Measurements from ENCODE around the gene TFPI2.
"Not testable (repeated sequence)": the region's sequence is repeated elsewhere in the genome, so short reads cannot be mapped to it uniquely, and the experiment has no call there.

The TFPI2 gene, protein sequence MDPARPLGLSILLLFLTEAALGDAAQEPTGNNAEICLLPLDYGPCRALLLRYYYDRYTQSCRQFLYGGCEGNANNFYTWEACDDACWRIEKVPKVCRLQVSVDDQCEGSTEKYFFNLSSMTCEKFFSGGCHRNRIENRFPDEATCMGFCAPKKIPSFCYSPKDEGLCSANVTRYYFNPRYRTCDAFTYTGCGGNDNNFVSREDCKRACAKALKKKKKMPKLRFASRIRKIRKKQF

DNA sequence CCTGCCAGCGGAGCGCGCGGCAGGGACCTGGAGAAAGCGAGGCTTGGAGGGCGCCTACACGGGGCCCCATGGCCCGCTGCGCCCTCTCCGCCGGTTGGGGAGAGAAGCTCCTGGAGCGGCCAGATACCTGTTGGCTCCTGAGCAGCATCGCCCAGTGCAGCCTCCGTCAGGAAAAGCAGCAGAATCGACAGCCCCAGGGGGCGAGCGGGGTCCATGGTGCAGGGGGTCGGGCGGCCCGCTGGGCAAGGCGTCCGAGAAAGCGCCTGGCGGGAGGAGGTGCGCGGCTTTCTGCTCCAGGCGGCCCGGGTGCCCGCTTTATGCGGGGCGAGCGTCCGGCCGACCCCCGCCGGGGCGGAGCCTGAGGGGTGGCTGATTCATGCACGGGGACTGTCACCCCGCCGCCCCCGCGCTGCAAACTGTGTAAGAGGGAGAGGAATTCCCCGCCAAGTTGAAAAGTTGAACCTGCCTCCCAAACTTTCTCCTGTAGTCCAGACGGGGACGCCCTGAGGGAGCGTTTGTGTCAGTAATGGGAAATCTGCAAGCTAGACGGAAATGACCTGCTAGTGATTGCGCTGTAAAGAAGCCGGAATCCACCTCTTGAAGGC, at the start of gene TFPI2:
Gene TFPI2, minus strand, starts transcription at position 290 of the 605 bp plus-strand sequence. Its CDS starts 75 bp downstream, at position 215.
- DNase-seq (ENCODE audit: low read depth in 2 of 2): peak in 1 of 2 donors; percentile 16

DNA sequence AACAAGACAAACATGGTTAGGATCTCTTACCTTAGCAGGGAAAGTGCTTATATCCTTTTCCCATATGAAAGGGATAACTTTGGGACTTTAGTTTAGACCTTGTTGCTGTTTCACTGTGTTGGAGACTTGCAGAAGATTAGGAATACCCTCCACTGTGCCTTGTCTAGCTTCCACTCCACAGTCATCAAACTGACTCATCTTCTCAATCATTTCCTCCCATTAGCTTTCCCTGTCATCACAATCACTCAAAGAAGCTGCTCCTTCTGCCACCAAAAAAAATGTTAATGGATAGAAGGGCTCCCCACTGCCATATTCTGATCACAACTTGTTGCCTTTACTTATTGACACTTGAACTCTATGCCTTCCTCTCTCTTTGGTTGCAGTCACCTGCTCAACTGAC, 47.7 kb upstream of the TFPI2 start:
- no peak for DNase-seq (ENCODE audit: low read depth in 2 of 2)

DNA sequence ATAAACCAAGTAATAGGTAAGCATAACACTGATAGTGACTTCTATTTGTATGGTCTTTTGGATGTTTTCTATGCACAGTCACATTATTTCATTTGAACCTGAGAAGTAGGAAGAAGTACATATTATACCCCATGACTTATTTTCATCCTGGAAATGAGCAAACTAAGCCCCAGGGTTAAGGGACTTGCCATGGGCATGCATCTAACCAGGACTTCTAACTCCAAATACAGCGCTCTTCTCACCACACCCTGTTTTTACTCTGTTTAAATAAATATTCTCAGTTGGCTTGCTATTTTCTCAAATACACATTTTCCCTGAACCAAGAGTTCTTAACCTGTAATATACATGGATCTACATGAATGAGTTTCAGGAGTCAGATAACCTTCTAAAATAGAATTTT, 47.3 kb upstream of the TFPI2 start:
- no peak for DNase-seq (ENCODE audit: low read depth in 2 of 2)

DNA sequence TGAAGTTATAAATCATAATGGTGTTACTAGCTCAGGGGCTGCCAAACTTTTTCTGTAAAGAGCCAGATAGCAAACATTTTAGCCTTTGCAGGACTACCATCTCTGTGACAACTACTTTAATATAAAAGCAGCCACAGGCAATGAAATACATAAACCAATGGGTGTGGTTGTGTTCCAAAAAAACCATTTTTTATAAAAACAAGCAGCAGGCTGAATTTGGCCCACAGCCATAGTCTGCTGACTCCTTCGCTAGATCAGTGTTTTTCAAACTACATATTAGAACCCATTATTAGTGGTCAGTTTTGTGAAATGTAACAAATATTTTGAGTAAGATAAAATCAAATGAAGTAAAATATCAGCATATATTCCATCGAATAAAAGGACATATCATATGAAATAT, 44.5 kb upstream of the TFPI2 start:
- no peak for DNase-seq (ENCODE audit: low read depth in 2 of 2)

DNA sequence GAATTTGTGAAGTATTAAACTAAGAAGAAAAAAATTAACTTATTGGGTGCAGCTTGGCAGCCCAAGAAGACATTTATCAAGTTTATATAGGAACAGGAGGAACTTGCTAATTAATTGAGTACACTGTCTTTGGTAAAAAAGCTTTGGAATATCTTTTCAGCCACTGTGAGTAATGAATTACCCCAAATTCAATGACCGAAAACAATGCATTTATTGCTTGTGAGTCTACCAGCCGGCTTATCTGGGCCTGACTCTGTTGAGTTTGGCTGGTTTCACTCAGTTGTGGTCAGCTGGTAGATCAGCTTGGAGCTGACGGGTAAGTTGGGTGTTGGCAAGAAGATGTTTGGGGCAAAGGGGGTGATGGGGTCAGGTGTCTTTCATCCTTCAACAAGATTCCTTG, 42.6 kb upstream of the TFPI2 start:
- DNase-seq (ENCODE audit: low read depth in 2 of 2): no peak

DNA sequence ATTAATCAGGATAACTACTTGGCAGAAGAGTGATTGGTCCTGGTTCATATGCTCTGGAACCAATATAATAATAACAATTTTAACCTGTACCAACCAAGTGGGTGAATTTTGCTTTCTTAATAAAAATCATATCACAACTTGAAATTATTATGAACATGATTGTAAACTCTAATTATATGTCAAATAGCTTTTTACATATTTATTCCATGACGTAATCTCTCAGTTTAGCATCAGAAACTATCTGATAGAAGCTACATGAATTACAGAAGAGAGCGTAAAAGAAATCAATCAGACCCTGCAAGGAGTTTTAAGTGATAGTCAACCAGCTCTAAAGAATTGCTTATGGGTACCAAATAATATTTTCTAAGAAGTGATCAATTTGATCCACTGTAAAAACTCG, 41.1 kb upstream of the TFPI2 start:
- DNase-seq (ENCODE audit: low read depth in 2 of 2): no peak

DNA sequence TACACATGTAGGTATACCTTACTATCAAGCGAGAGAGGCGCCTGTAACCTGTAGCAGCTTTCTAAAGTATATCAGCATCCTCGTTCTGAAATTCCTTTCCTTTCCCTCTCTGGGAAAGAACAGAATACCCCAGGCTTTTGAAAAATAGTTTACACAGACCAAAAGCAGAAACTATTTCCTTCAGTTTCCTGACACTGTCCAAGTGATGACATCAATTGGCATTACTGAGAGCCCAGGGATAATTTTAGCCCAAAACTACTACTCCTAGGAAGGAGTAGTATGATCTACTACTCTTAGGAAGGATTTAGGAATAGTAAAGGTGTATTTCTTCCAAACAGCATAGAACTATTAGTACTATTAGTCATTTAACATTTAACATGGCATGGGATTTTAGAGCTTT, 37.0 kb upstream of the TFPI2 start:
- DNase-seq (ENCODE audit: low read depth in 2 of 2): no peak

DNA sequence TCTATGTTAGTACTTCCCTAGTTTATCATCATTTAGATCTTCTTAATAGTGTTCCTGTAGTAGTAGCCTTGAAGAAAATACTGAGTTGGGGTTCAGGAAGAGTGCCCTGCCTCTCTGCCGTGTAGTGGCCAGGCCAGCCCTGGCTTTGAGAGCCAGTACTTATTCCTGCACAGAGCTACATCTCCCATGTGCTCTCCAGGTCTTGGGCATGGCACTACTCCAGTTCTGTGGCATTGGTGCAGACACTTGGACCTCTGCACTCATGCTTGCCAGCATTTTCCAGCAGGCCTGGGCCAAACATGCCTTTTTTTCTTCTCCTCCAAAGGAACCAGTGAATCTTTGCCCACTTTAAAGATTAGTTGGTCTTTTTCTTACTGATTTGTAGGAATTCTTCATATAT, 36.2 kb upstream of the TFPI2 start:
- no peak for DNase-seq (ENCODE audit: low read depth in 2 of 2)

DNA sequence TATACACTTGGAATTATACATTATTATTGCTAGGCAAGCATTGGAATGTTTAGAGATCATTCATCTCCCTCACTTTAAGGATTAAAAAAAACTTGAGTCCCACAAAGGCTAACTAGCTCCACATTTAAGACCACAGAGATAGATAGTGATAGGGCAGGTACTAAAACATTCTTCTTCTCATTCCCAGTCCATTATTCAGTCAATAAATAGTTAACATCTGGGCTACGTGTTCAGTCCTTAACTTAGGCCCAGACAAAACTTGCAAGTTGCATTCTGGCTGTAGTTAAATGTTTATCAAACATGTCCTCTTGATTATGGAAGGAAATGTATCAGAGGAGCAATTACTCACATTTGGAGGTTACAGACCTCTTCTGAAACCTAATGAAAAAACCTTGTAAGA, 33.4 kb upstream of the TFPI2 start:
- DNase-seq (ENCODE audit: low read depth in 2 of 2): no peak

DNA sequence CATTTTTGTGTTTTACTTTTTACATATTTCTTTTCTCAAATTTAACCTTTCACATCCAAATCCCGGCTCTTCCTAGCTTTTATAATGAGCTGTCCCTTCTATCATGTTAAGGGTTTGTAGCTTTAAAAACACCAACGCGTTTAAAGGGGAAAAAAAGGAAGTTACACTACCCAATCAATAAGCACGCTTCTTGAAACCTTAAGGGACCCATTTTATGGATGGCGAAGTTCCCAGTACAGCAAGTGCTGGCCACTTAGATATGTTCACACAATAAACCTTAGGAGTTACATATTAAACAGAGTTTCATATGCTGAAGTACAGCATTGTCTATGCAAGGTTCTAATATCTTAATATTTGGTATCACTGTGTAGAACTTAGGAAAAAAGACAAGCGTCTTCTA, 32.7 kb upstream of the TFPI2 start:
- DNase-seq (ENCODE audit: low read depth in 2 of 2): no peak

DNA sequence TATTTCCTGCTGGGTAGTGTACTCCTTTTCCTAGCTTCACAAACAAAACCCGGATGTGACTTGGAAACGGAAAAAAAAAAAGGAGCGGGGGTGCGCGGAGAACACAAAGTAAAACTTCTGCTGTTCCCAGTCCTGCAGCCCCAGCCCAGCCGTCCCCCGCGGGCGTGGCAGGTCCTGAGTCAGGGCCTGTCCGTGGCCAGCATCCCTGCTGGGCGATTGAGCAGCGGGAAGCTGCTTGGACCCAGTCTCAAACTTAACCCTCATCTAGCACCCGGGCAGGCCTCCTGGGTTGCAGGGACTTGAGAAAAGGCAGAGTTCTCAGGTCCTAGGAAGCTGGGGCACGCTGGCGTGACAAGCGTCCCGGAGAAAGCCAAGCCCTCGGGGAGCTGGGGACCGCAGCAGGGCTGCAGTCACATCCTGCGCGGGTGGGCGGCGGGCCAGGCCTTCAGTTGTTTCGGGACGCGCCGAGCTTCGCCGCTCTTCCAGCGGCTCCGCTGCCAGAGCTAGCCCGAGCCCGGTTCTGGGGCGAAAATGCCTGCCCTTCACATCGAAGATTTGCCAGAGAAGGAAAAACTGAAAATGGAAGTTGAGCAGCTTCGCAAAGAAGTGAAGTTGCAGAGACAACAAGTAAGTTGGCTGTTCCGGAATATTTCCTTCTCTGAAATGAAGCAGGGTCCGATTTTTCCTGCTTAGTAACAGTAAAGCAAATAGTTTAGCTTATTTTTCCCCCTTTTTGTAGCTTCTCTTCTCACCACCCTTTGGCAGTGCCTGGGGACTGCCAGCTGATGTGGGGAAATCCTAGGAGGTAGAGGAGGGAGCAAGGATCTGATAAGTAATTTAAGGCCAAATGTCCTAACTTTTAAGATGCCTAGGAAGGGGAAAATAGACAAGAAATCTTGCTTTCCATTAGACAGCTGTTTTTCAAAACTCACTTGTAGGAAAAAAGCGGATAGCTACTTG, 31.3 kb upstream of the TFPI2 start, which contains the start of gene GNG11:
Gene GNG11, plus strand, starts transcription at position 129 of the 960 bp plus-strand sequence. Its CDS starts 403 bp downstream, at position 532.
- peak in 1 of 2 donors; percentile 27 for DNase-seq (ENCODE audit: low read depth in 2 of 2)

DNA sequence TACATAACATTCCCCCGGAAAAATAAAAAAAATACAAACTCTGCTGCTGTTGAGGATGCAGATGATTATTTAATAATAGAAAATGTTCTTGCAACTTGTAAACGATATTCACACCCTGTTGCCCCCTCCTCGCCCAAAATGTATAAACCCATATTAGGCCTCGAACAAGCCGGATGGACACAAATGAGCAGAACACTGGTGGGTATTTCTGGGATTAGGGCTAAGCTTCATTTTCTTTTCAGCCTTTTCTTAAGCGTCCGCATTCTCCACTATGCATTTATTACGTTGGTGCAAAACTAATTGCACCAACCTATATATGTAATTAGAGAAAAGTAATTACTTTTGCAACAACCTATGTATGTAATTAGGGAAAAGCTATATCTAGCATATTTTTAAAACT, 30.6 kb upstream of the TFPI2 start:
- DNase-seq (ENCODE audit: low read depth in 2 of 2): no peak

DNA sequence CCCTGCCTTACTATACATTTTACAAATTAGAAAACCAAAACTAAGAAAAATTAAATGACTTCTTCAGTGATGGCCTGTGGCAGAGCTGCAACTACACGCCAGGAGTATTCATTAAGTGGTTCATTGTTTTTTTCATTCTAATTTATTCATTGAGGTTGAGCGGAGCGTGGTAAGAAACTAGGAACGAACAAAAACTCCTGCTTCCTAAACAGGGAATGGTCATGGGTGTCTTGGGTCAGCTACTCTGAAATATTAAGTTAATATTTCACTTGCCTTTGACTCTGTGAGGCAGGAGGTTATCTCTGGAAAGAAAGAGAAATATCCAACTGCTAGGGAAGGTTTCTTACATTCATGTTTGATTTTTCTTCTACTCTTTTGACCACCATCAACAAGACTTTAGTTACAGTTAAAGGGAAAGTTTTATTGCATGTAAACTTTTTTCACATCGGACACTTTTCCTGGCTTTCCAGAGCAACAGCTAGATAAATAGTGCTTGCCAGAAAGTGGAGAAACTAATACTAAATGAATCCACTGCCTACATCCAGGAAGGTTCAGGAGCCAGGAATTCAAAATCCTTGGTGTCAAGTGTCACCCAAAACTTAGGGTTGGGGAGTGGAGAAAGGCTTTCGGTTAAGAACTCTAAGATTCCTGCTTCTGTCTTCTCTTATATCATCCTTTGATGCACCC, 30.1 kb upstream of the TFPI2 start:
- no peak for DNase-seq (ENCODE audit: low read depth in 2 of 2)

DNA sequence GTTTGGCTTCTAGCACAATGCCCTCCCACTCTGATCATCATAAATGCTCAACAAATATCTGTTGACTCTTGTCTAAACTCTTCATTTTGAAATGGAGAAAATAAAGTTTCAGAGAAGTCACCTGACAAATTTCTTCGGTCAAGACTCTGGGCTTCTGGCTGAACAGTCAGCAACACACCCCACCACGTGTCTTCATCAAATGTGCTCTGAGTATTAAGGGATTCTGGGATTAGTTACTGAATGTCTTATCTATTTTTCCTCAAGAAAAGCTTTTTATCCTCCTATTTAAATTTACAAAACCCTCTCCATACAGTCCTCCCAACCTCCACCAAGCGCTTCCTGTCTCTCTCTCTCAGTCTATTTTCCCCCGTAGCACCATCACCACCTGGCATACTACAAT, 25.8 kb upstream of the TFPI2 start:
- not testable (repeated sequence) for DNase-seq (ENCODE audit: low read depth in 2 of 2)

DNA sequence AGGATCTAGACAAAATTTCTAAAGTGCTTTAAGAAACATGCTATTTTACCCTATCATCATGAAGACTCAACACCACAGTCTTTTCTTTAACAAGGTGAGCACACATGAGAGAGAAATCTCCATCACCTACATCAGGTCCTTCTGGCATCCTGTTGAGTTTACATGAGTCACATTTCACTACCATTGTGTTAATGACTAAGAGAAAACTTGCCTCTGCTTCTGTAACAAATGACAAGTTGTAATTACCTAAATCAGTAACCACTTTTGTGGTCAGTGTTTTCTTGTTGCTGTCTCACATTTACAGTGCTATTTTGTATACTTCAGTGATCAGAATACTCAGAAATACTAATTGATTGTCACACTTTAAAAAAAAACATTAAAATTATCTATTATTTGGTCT, 25.3 kb upstream of the TFPI2 start:
- DNase-seq (ENCODE audit: low read depth in 2 of 2): not testable (repeated sequence)

DNA sequence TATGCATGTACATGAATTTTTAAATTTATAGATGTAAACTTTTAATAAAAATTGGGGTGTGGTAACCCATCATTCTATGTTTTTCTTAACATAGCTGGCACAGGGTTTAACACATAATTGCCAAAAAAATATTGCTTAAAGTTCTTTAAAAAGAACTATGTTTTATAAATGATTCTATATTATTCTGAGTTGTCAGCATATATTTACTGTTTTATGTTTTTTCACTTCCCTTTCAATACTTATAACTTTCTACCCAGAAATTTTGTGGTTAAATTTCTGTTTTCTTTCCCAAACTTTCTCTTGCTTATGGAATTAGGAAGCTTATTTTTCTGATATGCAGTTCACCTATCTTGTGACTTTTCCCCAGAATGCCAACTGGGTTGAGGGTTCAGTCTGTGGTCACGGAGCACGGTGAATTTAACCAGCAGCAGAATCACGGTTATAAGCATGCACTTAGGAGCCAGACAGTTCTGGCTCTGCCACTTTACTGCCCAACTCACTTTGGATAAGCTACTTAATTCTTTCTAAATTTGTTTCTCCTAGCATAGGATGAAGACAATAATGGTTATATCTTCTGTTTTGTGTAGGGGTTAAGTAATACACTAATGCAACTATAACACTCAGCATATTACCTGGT, 24.8 kb upstream of the TFPI2 start:
- DNase-seq (ENCODE audit: low read depth in 2 of 2): not testable (repeated sequence)

DNA sequence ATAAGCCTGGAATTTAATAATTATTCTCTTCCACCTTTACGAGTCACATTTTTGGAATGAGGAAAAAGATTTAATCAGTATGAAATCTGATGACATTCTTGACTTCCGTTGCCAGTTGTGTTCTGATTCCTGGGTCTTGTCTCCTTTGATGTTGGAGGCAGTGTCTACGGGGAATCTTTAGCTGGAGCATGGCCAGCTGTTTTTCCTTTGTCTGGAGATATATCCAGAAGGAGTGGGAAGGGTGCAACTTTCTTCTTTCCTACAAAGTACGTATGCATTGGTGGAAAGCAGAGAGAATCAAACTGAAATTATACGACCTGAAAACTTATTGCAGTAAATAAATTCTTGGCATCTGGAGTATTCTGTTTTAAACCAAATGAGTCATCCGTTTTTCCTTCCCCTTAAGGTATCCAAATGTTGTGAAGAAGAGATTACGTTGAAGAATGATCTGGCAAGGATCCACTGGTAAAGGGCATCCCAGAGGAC, 24.1 kb upstream of the TFPI2 start:
- no peak for DNase-seq (ENCODE audit: low read depth in 2 of 2)

DNA sequence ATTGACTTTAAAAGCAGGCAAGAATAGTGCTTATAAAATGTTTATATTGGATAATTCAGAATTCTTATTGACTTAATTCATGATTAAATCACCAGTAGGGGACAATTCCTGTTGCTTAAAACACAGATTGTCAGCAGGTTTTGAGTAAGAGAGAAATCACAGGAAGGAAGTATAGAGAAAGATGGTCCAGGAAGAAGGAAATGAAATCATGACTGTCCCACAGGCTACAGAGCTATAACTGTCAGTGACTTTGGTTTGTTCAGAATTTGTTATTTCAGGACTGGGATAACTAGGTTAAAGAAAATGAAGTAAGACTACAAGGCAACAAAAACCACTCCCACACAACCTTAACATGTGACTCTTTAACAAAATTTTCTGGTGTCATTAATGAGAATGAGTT, 22.6 kb upstream of the TFPI2 start:
- DNase-seq (ENCODE audit: low read depth in 2 of 2): no peak

DNA sequence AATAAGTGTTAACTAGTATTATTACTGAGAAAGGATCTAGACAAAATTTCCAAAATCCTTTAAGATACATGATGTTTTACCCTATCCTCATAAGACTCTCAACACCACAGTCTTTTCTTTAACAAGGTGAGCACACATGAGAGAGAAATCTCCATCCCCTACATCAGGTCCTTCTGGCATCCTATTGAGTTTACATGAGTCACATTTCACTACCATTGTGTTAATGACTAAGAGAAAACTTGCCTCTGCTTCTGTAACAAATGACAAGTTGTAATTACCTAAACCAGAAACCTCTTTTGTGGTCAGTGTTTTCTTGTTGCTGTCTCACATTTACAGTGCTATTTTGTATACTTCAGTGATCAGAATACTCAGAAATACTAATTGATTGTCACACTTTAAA, 21.1 kb upstream of the TFPI2 start:
- not testable (repeated sequence) for DNase-seq (ENCODE audit: low read depth in 2 of 2)

DNA sequence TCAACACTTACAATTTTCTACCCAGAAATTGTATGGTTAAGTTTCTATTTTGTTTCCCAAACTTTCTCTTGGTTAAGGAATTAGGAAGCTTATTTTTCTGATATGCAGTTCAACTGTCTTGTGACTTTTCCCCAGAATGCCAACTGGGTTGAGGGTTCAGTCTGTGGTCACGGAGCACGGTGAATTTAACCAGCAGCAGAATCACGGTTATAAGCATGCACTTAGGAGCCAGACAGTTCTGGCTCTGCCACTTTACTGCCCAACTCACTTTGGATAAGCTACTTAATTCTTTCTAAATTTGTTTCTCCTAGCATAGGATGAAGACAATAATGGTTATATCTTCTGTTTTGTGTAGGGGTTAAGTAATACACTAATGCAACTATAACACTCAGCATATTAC, 20.7 kb upstream of the TFPI2 start:
- not testable (repeated sequence) for DNase-seq (ENCODE audit: low read depth in 2 of 2)

All from stimulated activated CD8-positive, alpha-beta memory T cell treated with anti-CD3 and anti-CD28 coated beads, Interleukin-15, amount 100 ng/mL, for 48 hours (primary cell).